Liver (tissue), 3 donors: Measurements from ENCODE around the gene PRICKLE1.

Experiments
- CTCF ChIP-seq: fragments of 150-350 bp; IDR thresholded peaks from 2 replicates; pipeline ENCODE4 v1.5.1; 2017; ENCODE audit warnings: improper control_type of control experiment, low read depth, low read length; ENCODE audit not compliant: missing input control
- RAD21 ChIP-seq, 2 donors: IDR thresholded peaks; 2 replicates each; pipeline ENCODE4 v1.6.1; 2016; ENCODE audit warnings: antibody characterized with exemption in 2 of 2, mild to moderate bottlenecking in 2 of 2
- SP1 ChIP-seq: IDR thresholded peaks from 2 replicates; pipeline ENCODE4 v1.6.1; 2018; ENCODE audit warnings: antibody characterized with exemption, mild to moderate bottlenecking
- YY1 ChIP-seq: IDR thresholded peaks from 2 replicates; pipeline ENCODE4 v1.6.1; 2016; ENCODE audit warnings: antibody characterized with exemption, mild to moderate bottlenecking
- donor health status: healthy.
- donor health status: healthy.

GRCh38 chr12:42582498-42582897 is 7.0 kb downstream of the PRICKLE1 start:
- TF ChIP-seq SP1 = no peak
- TF ChIP-seq RAD21 (IDR thresholded peaks at IDR 0.05) = no peak
- TF ChIP-seq YY1 = no peak
- no peak for TF ChIP-seq CTCF
